Hepatocyte (in vitro differentiated cells): Measurements from ENCODE around the gene TXNRD1.

ENCODE experiments used
- EZH2 ChIP-seq: fragments of 200-600 bp; sonication (generic); IDR thresholded peaks from 2 replicates; pipeline ENCODE4 v1.6.1; 2016; ENCODE audit warnings: antibody characterized with exemption, mild to moderate bottlenecking, borderline replicate concordance
- EZH2phosphoT487 ChIP-seq: fragments of 200-600 bp; sonication (generic); IDR thresholded peaks from one replicate; pipeline ENCODE4 v1.6.1; 2018; ENCODE audit warnings: antibody characterized with exemption, mild to moderate bottlenecking, low read depth, moderate library complexity; ENCODE audit not compliant: unreplicated experiment, severe bottlenecking
- TF ChIP-seq, protein P1 (sequence below): fragments of 200-600 bp; sonication (generic); IDR thresholded peaks from 2 replicates; pipeline ENCODE4 v1.5.1; 2016; ENCODE audit warnings: antibody characterized with exemption, mild to moderate bottlenecking; ENCODE audit not compliant: poor library complexity

DNA sequence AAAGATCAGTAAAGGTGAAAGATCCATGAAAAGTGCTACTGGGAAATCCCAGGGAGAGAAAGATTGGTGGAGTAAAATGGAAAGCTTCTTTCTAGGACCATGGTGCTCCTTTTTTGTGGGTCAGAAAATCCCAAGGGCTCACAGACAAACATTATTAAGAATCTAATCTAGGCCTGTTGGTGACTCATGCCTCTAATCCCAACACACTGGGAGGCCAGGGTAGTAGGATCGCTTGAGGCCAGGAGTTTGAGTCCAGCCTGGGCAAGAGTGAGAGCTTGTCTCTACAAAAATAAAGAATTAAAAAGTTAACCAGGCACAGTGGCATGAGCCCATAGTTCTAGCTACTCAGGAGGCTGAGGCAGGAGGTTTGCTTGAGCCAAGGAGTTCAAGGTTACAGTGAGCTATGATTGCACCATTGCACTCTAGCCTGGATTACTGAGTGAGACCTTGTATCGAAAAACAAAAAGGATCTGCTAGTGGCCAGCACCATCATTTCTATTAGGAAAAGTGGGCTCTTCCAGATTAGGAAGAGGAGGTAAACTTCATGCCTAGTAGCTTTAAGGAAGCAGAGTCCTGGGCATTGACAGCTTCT, 43.0 kb downstream of the TXNRD1 start:
- TF ChIP-seq, protein P1, sequence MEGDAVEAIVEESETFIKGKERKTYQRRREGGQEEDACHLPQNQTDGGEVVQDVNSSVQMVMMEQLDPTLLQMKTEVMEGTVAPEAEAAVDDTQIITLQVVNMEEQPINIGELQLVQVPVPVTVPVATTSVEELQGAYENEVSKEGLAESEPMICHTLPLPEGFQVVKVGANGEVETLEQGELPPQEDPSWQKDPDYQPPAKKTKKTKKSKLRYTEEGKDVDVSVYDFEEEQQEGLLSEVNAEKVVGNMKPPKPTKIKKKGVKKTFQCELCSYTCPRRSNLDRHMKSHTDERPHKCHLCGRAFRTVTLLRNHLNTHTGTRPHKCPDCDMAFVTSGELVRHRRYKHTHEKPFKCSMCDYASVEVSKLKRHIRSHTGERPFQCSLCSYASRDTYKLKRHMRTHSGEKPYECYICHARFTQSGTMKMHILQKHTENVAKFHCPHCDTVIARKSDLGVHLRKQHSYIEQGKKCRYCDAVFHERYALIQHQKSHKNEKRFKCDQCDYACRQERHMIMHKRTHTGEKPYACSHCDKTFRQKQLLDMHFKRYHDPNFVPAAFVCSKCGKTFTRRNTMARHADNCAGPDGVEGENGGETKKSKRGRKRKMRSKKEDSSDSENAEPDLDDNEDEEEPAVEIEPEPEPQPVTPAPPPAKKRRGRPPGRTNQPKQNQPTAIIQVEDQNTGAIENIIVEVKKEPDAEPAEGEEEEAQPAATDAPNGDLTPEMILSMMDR: no peak
- TF ChIP-seq EZH2 (no peak), EZH2phosphoT487 (no peak)
